ENCODE results near the gene TMPRSS9. TPM values are rescaled to one million over a fixed set of nuclear protein-coding genes. Genes with fewer than 3 reads are reported as not detected.

TMPRSS9 gene
- total RNA-seq, 4 donors from 2014 or later: 0.19 TPM; not detected in 3

GRCh38 chr19:2325281-2326046 is 34.6 kb upstream of the TMPRSS9 start:
- no peak for DNase-seq
- Histone ChIP-seq H3K9me3 (no peaks in the 10 kb centered on the region), H3K4me1 (peaks cover 22 to 44% (median 26%) of the 10 kb centered on the region in 3 donors), H3K27me3 (no peaks in the 10 kb centered on the region), H3K36me3 (peaks cover 7 to 62% (median 16%) of the 10 kb centered on the region in 3 donors), H3K4me3 (no peak overlapping the region), H3K27ac (no peak overlapping the region)
- TF ChIP-seq CTCF (IDR thresholded peaks at IDR 0.05) (no peak), POLR2A (IDR thresholded peaks at IDR 0.05) (no peak)
- intact Hi-C loops (cut with DNase I): loop anchor here (5.0 kb wide), 1 partner anchor 53 kb away; no protein-coding TSS in a partner anchor
- 67 to 82% methylated on average over 10 to 12 of the region's 29 CpGs for WGBS, 2 donors

GRCh38 chr19:2326699-2327360 is 33.2 kb upstream of the TMPRSS9 start:
- TF ChIP-seq CTCF (IDR thresholded peaks at IDR 0.05) (no peak), POLR2A (IDR thresholded peaks at IDR 0.05) (no peak)
- H3K36me3 ChIP-seq: peaks cover 7 to 49% (median 16%) of the 10 kb centered on the region in 3 donors
- intact Hi-C loops (cut with DNase I): loop anchor here (5.0 kb wide), 1 partner anchor 55 kb away; no protein-coding TSS in a partner anchor
- peak overlapping the region in 3 of 4 donors; percentile 83 to 91 (median 83) for H3K27ac ChIP-seq
- 88 to 89% methylated on average over 8 to 10 of the region's 16 CpGs for WGBS, 2 donors
- peaks cover 22 to 57% (median 37%) of the 10 kb centered on the region in 3 donors for H3K4me1 ChIP-seq
- H3K4me3 ChIP-seq: peak overlapping the region in 2 of 4 donors; percentile 81 to 94
- H3K27me3 ChIP-seq: no peaks in the 10 kb centered on the region
- no peaks in the 10 kb centered on the region for H3K9me3 ChIP-seq
- no peak for DNase-seq

- H3K27ac ChIP-seq: peak overlapping the region; percentile 82 to 91 (median 83)
- 0 to 1% methylated on average over 17 to 18 of the region's 18 CpGs for WGBS, 2 donors
- no peaks in the 10 kb centered on the region for H3K9me3 ChIP-seq
- peak overlapping the region; percentile 77 to 98 (median 88) for H3K4me3 ChIP-seq
- peaks cover 27 to 68% (median 44%) of the 10 kb centered on the region in 3 donors for H3K4me1 ChIP-seq
- DNase-seq: no peak
- no peaks in the 10 kb centered on the region for H3K27me3 ChIP-seq
- H3K36me3 ChIP-seq: peaks cover 6 to 38% (median 11%) of the 10 kb centered on the region in 3 donors
- intact Hi-C loops (cut with DNase I): loop anchor here (5.0 kb wide), 1 partner anchor 56 kb away; no protein-coding TSS in a partner anchor
- TF ChIP-seq CTCF (IDR thresholded peaks at IDR 0.05): no peak
- TF ChIP-seq POLR2A (IDR thresholded peaks at IDR 0.05): peak in 1 of 4 donors; percentile 45
These were observed 32.2 kb upstream of the TMPRSS9 start for GRCh38 chr19:2327773-2328400.

GRCh38 chr19:2328401-2329148 is 31.5 kb upstream of the TMPRSS9 start, which contains the start of the genes LSM7 and SPPL2B:
TSS of gene LSM7 (minus strand) at chr19:2328586. CDS start at chr19:2328566, 20 bp downstream.
TSS of gene SPPL2B (plus strand) at chr19:2328684. CDS start at chr19:2328710, 26 bp downstream.
- peak in 3 of 4 donors; percentile 36 to 71 (median 61) for TF ChIP-seq POLR2A (IDR thresholded peaks at IDR 0.05)
- TF ChIP-seq CTCF (IDR thresholded peaks at IDR 0.05): peak in 1 of 6 experiments; percentile 28
- Histone ChIP-seq H3K4me1 (peaks cover 27 to 75% (median 44%) of the 10 kb centered on the region in 3 donors), H3K27ac (peak within 1 kb of the TSS; percentile 82 to 91 (median 83)), H3K27me3 (no peaks in the 10 kb centered on the region), H3K36me3 (peaks cover 0 to 32% (median 7%) of the 10 kb centered on the region in 3 donors), H3K9me3 (no peaks in the 10 kb centered on the region), H3K4me3 (peak within 1 kb of the TSS; percentile 77 to 98 (median 88))
- WGBS, 2 donors: 1% methylated on average over 26 to 45 of the region's 89 CpGs
- DNase-seq: peak; percentile 37
- intact Hi-C loops (cut with DNase I): loop anchor here (5.0 kb wide), 1 partner anchor 56 kb away; no protein-coding TSS in a partner anchor
